ENCODE measurements around the gene GOLPH3. TPM values are rescaled to one million over a fixed set of nuclear protein-coding genes. Genes with fewer than 3 reads are reported as not detected.

Gene GOLPH3
- total and polyA plus RNA-seq, 2 of the 4 experiments (the other 2 are of a cell fraction), result 38.2 to 41.3 TPM

GRCh38 chr5:32160228-32160627, 13.9 kb downstream of the GOLPH3 start:
- no peak overlapping the region for H3K4ac ChIP-seq (ENCODE audit: low read depth, low read length)
- no TSS peak for BruUV-seq (replicated peaks)
- no peak overlapping the region for H2AFZ ChIP-seq (replicated peaks; ENCODE audit: low read length, poor library complexity)
- no peak overlapping the region for H3K4me3 ChIP-seq (ENCODE audit: insufficient read depth, low read depth, low read length)
- H3K27me3 ChIP-seq (ENCODE audit: control insufficient read depth, insufficient read depth, low read length), result no peaks in the 10 kb centered on the region
- no peak overlapping the region for H4K5ac ChIP-seq (ENCODE audit: low read depth, low read length)
- H2AK5ac ChIP-seq (ENCODE audit: low read depth, low read length), result no peak overlapping the region
- H3K9me3 ChIP-seq (ENCODE audit: control insufficient read depth, insufficient read depth, low read length), result no peaks in the 10 kb centered on the region
- H2BK120ac ChIP-seq (ENCODE audit: low read depth, low read length), result no peak overlapping the region
- peaks cover 88% of the 10 kb centered on the region for H4K20me1 ChIP-seq (ENCODE audit: insufficient read depth, low read length)
- H3K23ac ChIP-seq (ENCODE audit: low read depth, low read length), result no peak overlapping the region
- H3K56ac ChIP-seq (ENCODE audit: extremely low read depth, insufficient read depth, low read length), result no peak overlapping the region
- peaks cover 11% of the 10 kb centered on the region for H3K36me3 ChIP-seq (ENCODE audit: control insufficient read depth, insufficient read depth, low read length)
- intact Hi-C loops (cut with micrococcal nuclease) (no loop called here), dilution Hi-C loops (cut with HindIII; ENCODE audit: low sequenced_read_pairs, unreplicated experiment) (no loop called here), in situ Hi-C loops (cut with MboI; ENCODE audit: low sequenced_read_pairs) (no loop called here)
- POLR2A ChIA-PET (ENCODE audit: unreplicated experiment), result no interaction called here
- peaks cover 11% of the 10 kb centered on the region for H3K4me1 ChIP-seq (ENCODE audit: control insufficient read depth, insufficient read depth, low read length)
- H3K18ac ChIP-seq (ENCODE audit: low read depth, low read length), result no peak overlapping the region
- no peak overlapping the region for H4K8ac ChIP-seq (ENCODE audit: low read depth in 2 of 2, low read length in 2 of 2)
- H3K27ac ChIP-seq (ENCODE audit: insufficient read depth, low read length), result no peak overlapping the region
- no peak overlapping the region for H3K14ac ChIP-seq (replicated peaks; ENCODE audit: low read depth, low read length)
- WGBS, 2 experiments (ENCODE audit: extremely low coverage in 2 of 2, insufficient read length in 1 of 2), result no CpG with 5 or more reads among the region's 1 CpG
- no peak overlapping the region for H2BK15ac ChIP-seq (ENCODE audit: low read depth, low read length)
- H2BK5ac ChIP-seq (ENCODE audit: low read depth, low read length, poor library complexity, severe bottlenecking), result peak overlapping the region; percentile 30
- no peak overlapping the region for H2BK20ac ChIP-seq (ENCODE audit: low read depth, low read length)
- peaks cover 11% of the 10 kb centered on the region for H3K9me1 ChIP-seq (ENCODE audit: insufficient read depth, low read length)
- DNase-seq (peak; percentile 10), ATAC-seq (ENCODE audit: low read depth) (peak; percentile 30; the same call in 1 of the 2 replicates)
- CTCF ChIA-PET, result no interaction called here
- no peak overlapping the region for H3K9ac ChIP-seq (ENCODE audit: low read depth, low read length)
- TF ChIP-seq FOS (IDR thresholded peaks at IDR 0.05; ENCODE audit: low read depth, low read length), result no peak
- no peak for TF ChIP-seq RFX5 (IDR thresholded peaks at IDR 0.05; ENCODE audit: low read depth, low read length)
- TF ChIP-seq RAD21 (IDR thresholded peaks at IDR 0.05; ENCODE audit: low read length), result no peak
- TF ChIP-seq MAFK (IDR thresholded peaks at IDR 0.05; ENCODE audit: low read depth, low read length), result no peak
- TF ChIP-seq ELK1 (IDR thresholded peaks at IDR 0.05; ENCODE audit: borderline replicate concordance, low read depth, low read length), result no peak
- TF ChIP-seq RCOR1 (IDR thresholded peaks at IDR 0.05; ENCODE audit: insufficient replicate concordance, low read length), result no peak
- no peak for TF ChIP-seq MXI1 (IDR thresholded peaks at IDR 0.05; ENCODE audit: borderline replicate concordance, low read depth, low read length)
- TF ChIP-seq POLR2A (IDR thresholded peaks at IDR 0.05; ENCODE audit: low read depth, low read length), result no peak
- no peak for TF ChIP-seq BHLHE40 (IDR thresholded peaks at IDR 0.05; ENCODE audit: low read depth, low read length)
- no peak overlapping the region for H2AK9ac ChIP-seq (replicated peaks; ENCODE audit: low read depth, low read length, poor library complexity)
- no peak overlapping the region for H4K91ac ChIP-seq (ENCODE audit: insufficient read depth, low read depth, low read length)
- peaks cover 3 to 48% of the 10 kb centered on the region in 2 experiments; a peak in 3 of 4 replicates for H3K79me1 ChIP-seq (ENCODE audit: low read depth in 1 of 2, low read length in 2 of 2)
- no peak overlapping the region; the same call in 1 of the 2 replicates for H3K4me2 ChIP-seq (ENCODE audit: low read depth, low read length)

All from IMR-90 (cell line).